Endothelial cell (in vitro differentiated cells): ENCODE results near the gene ABAT. TPM values are rescaled to one million over a fixed set of nuclear protein-coding genes. Genes with fewer than 3 reads are reported as not detected.
"Not testable (repeated sequence)": the region's sequence is repeated elsewhere in the genome, so short reads cannot be mapped to it uniquely, and the experiment has no call there.

Experiments used
- DNase-seq: peaks from one replicate; pipeline ENCODE4 v3.0.0; 2021; ENCODE audit warnings: low spot score
- H3K27ac Mint-ChIP-seq: one replicate; pipeline ENCODE4 v1.8.0; 2021; ENCODE audit warnings: mixed read lengths, inconsistent platforms; ENCODE audit not compliant: unreplicated experiment
- H3K27me3 Mint-ChIP-seq: one replicate; pipeline ENCODE4 v1.8.0; 2021; ENCODE audit warnings: mild to moderate bottlenecking, moderate library complexity, mixed read lengths, inconsistent platforms; ENCODE audit not compliant: unreplicated experiment
- H3K36me3 Mint-ChIP-seq: one replicate; pipeline ENCODE4 v1.8.0; 2021; ENCODE audit warnings: mild to moderate bottlenecking, low read depth, mixed read lengths, inconsistent platforms; ENCODE audit not compliant: unreplicated experiment
- H3K4me1 Mint-ChIP-seq: one replicate; pipeline ENCODE4 v1.8.0; 2021; ENCODE audit warnings: mild to moderate bottlenecking, mixed read lengths, inconsistent platforms; ENCODE audit not compliant: unreplicated experiment
- H3K4me3 Mint-ChIP-seq: one replicate; pipeline ENCODE4 v1.8.0; 2021; ENCODE audit warnings: mild to moderate bottlenecking, mixed read lengths, inconsistent platforms; ENCODE audit not compliant: unreplicated experiment
- H3K9me3 Mint-ChIP-seq: one replicate; pipeline ENCODE4 v1.8.0; 2021; ENCODE audit warnings: mixed read lengths, inconsistent platforms; ENCODE audit not compliant: unreplicated experiment
- total RNA-seq: library from RNA; stranded (reverse); fragmentation: NEBNext Ultra II Directional; extraction: Animal tissue kit (Norgen Biotek cat#: 25700); gene quantifications from one replicate; pipeline ENCODE4 v1.2.1, GENCODE V29; 2021; ENCODE audit not compliant: unreplicated experiment
- TF ChIP-seq, protein P1 (sequence below): fragments of 200-600 bp; sonication (generic); IDR thresholded peaks from one replicate; pipeline ENCODE4 v1.5.0; 2021; ENCODE audit warnings: antibody characterized with exemption; ENCODE audit not compliant: unreplicated experiment

Gene ABAT
- total RNA-seq, 1 donor from 2014 or later = 1.6 TPM

DNA sequence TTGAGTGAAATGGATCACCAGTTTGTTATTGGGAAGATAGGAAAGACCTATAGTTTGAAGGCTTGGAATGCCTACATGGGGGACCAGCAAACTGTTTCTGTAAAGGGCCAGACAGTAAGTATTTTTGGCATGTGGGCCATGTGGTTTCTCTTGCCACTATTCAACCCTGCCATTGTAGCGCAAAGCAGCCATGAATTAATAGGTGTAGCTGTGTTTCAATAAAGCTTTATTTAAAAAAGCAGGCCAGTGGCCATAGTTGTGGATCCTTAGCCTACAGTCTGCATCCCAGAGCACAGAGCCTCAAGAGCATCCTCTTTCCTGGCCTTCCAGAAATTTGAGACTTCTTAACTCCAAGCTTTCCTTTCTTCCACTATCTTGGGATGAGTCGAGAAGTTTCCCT, 29.3 kb downstream of the ABAT start:
- Mint-ChIP-seq H3K4me3 (no peak overlapping the region), H3K27me3 (no peaks in the 10 kb centered on the region)

DNA sequence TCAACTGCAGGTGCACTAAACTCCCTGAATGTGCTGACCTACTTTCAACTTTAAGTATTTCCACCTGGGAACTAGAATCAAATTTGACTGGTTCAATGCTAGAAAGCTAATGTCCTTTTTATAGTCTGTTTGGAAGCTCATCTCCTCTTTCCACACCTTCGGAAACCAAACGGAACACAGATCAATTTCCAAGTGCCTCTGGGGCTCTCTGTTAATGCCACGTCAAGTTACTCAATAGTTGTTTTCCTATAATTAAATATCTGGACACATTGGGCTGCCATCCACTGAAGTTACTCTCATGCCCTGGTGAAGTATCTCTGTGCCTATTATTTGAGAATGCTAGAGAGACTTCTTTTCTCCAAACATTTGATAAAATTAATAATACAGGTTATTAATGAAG, 29.7 kb downstream of the ABAT start:
- H3K27me3 Mint-ChIP-seq = no peaks in the 10 kb centered on the region
- no peaks in the 10 kb centered on the region for H3K9me3 Mint-ChIP-seq
- no peak overlapping the region for H3K4me3 Mint-ChIP-seq
- TF ChIP-seq, protein P1, sequence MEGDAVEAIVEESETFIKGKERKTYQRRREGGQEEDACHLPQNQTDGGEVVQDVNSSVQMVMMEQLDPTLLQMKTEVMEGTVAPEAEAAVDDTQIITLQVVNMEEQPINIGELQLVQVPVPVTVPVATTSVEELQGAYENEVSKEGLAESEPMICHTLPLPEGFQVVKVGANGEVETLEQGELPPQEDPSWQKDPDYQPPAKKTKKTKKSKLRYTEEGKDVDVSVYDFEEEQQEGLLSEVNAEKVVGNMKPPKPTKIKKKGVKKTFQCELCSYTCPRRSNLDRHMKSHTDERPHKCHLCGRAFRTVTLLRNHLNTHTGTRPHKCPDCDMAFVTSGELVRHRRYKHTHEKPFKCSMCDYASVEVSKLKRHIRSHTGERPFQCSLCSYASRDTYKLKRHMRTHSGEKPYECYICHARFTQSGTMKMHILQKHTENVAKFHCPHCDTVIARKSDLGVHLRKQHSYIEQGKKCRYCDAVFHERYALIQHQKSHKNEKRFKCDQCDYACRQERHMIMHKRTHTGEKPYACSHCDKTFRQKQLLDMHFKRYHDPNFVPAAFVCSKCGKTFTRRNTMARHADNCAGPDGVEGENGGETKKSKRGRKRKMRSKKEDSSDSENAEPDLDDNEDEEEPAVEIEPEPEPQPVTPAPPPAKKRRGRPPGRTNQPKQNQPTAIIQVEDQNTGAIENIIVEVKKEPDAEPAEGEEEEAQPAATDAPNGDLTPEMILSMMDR = no peak
- no peak overlapping the region for H3K27ac Mint-ChIP-seq
- H3K4me1 Mint-ChIP-seq = no peaks in the 10 kb centered on the region
- H3K36me3 Mint-ChIP-seq = no peaks in the 10 kb centered on the region
- DNase-seq = no peak

More for the DNA sequence above, 29.3 kb downstream of the ABAT start:
- Mint-ChIP-seq H3K36me3 (no peaks in the 10 kb centered on the region), H3K4me1 (no peaks in the 10 kb centered on the region), H3K27ac (no peak overlapping the region), H3K9me3 (no peaks in the 10 kb centered on the region)
- TF ChIP-seq, protein P1 = no peak
- DNase-seq = no peak

DNA sequence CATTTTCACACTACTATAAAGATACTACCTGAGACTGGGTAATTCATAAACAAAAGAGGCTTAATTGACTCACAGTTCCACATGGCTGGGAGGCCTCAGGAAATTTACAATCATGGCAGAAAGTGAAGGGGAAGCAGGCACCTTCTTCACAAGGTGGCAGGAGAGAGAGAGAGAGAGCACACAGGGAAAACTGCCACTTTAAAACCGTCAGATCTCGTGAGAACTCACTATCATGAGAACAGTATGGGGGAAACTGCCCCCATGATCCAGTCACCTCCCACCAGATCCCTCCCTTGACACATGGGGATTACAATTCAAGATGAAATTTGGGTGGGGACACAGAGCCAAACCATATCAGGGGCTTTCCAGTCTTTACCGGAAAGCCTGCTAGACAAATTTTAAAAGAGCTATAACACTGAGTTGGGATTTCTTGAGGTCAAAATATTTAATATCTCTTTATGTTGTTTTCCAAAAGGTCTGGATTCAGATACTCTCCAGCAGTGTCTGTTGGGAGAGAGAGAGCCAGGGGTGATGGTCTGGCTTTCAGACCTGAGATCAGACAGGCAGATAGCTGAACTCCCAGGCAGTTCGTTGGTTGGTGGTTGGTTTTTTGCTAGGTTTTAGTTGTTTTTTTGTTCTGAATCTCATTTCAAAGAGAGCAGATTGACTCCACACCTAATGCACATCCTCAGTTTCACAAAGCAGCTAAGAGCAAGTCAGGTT, 30.8 kb downstream of the ABAT start:
- not testable (repeated sequence) for H3K4me3 Mint-ChIP-seq, DNase-seq, H3K27ac Mint-ChIP-seq, H3K36me3 Mint-ChIP-seq, H3K4me1 Mint-ChIP-seq, H3K9me3 Mint-ChIP-seq, H3K27me3 Mint-ChIP-seq

DNA sequence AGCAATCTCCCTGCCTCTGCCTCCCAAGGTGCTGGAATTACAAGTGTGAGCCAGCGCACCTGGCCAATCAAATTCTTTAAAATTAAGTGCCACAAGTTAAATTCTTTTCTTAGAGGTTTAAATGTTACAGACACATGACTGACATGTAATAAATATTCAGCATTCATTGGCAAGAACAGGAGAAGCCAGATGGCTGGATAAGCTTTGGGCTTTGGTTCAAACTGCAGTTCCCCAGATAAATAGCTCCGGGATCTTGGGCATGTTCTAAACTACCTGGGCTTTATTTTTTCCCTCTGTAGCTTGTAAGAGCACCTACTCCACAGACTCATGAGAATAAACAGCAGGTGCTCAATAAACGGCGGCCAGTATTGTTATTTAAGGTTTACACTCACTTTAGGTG, 34.1 kb downstream of the ABAT start:
- Mint-ChIP-seq H3K4me3 (no peak overlapping the region), H3K4me1 (no peaks in the 10 kb centered on the region), H3K36me3 (no peaks in the 10 kb centered on the region), H3K27me3 (peaks cover 2% of the 10 kb centered on the region), H3K27ac (no peak overlapping the region), H3K9me3 (no peaks in the 10 kb centered on the region)
- TF ChIP-seq, protein P1 = no peak
- DNase-seq = no peak

DNA sequence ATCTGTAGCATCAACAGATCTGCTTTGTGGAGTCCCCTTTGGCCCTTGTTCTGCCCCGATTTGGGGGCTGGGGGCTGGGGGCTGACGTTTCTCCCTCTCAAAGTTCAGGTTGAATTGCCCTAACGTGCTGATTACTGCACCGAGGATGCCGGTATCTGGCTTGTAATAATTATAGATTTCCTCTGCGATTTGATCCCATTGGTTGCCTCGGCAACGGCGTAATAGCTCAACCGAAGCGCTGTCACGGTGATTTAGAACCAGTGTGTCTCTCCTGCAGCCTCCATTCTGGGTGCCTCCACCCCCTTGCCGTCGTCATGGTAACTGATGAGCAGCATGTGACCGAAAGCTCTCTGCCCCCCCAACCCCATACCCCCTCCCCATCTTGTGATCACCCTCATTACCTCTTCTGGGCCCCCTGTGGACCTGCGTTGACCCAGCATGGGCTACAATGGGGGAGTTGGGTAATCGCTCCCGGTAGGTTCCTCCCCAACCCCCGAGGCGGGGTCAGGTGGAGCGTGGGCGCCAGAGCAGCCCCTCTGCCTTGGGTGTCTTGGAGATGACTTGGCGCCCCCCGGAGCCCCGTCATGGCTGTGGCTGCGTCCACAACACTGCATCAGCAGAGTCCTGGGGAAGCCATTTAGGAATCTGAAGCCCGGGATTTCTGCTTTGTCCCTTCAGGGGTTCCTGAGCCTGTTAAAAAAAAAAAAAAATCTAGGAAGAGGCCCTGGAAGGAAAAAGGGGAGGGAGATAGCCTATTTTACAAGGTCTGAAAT, 38.4 kb downstream of the ABAT start:
- H3K27ac Mint-ChIP-seq = no peak overlapping the region
- H3K4me3 Mint-ChIP-seq = no peak overlapping the region
- no peaks in the 10 kb centered on the region for H3K36me3 Mint-ChIP-seq
- peaks cover 4% of the 10 kb centered on the region for H3K27me3 Mint-ChIP-seq
- TF ChIP-seq, protein P1 = no peak
- no peak for DNase-seq
- H3K4me1 Mint-ChIP-seq = no peaks in the 10 kb centered on the region
- H3K9me3 Mint-ChIP-seq = no peaks in the 10 kb centered on the region
